ENCODE results near the gene MFGE8.

MFGE8 gene

GRCh38 chr15:88906130-88906529, 7.0 kb downstream of the MFGE8 start:
- no peak for ATAC-seq

GRCh38 chr15:88905576-88905975, 7.6 kb downstream of the MFGE8 start:
- TF ChIP-seq GLIS3 (CRISPR knock-in tag; IDR thresholded peaks at IDR 0.05) (no peak), TCF4 (CRISPR knock-in tag; IDR thresholded peaks at IDR 0.05; ENCODE audit: borderline replicate concordance) (no peak), ISL1 (CRISPR knock-in tag; IDR thresholded peaks at IDR 0.05) (no peak), POU6F1 (CRISPR knock-in tag; IDR thresholded peaks at IDR 0.05; ENCODE audit: borderline replicate concordance, low read depth) (no peak), TOX (CRISPR knock-in tag; IDR thresholded peaks at IDR 0.05; ENCODE audit: borderline replicate concordance) (no peak), PPARA (CRISPR knock-in tag; IDR thresholded peaks at IDR 0.05; ENCODE audit: borderline replicate concordance) (no peak), ZNF8 (CRISPR knock-in tag; IDR thresholded peaks at IDR 0.05) (no peak), ZFP30 (CRISPR knock-in tag; IDR thresholded peaks at IDR 0.05) (no peak), SNAI2 (CRISPR knock-in tag; IDR thresholded peaks at IDR 0.05) (no peak), BACH2 (CRISPR knock-in tag; IDR thresholded peaks at IDR 0.05; ENCODE audit: borderline replicate concordance) (no peak), ZNF565 (CRISPR knock-in tag; conservative IDR thresholded peaks at IDR 0.05; ENCODE audit: low read depth) (no peak), CSRNP3 (CRISPR knock-in tag; IDR thresholded peaks at IDR 0.05) (no peak)
- ATAC-seq = no peak

More at GRCh38 chr15:88906130-88906529, 7.0 kb downstream of the MFGE8 start:
- TF ChIP-seq CREB5 (CRISPR knock-in tag; IDR thresholded peaks at IDR 0.05; ENCODE audit: low read depth) (no peak), ESRRG (CRISPR knock-in tag; IDR thresholded peaks at IDR 0.05) (no peak), CSDC2 (CRISPR knock-in tag; IDR thresholded peaks at IDR 0.05) (no peak), ZC3H10 (CRISPR knock-in tag; IDR thresholded peaks at IDR 0.05) (no peak), ZNF565 (CRISPR knock-in tag; conservative IDR thresholded peaks at IDR 0.05; ENCODE audit: low read depth) (no peak), ZNF70 (CRISPR knock-in tag; IDR thresholded peaks at IDR 0.05) (no peak), ZNF8 (CRISPR knock-in tag; IDR thresholded peaks at IDR 0.05) (no peak), TSHZ2 (CRISPR knock-in tag; IDR thresholded peaks at IDR 0.05) (no peak), RARB (CRISPR knock-in tag; IDR thresholded peaks at IDR 0.05) (no peak), CSRNP3 (CRISPR knock-in tag; IDR thresholded peaks at IDR 0.05) (no peak)

GRCh38 chr15:88904624-88905327, 8.4 kb downstream of the MFGE8 start:
- peak; percentile 92 for ATAC-seq
- no peak for TF ChIP-seq SNAI2 (CRISPR knock-in tag; IDR thresholded peaks at IDR 0.05)
- TF ChIP-seq ARNTL (CRISPR knock-in tag; IDR thresholded peaks at IDR 0.05; ENCODE audit: borderline replicate concordance, low read depth) = no peak
- no peak for TF ChIP-seq RARB (CRISPR knock-in tag; IDR thresholded peaks at IDR 0.05)
- TF ChIP-seq TCF4 (CRISPR knock-in tag; IDR thresholded peaks at IDR 0.05; ENCODE audit: borderline replicate concordance) = no peak
- TF ChIP-seq ZC3H10 (CRISPR knock-in tag; IDR thresholded peaks at IDR 0.05) = no peak
- no peak for TF ChIP-seq OSR1 (CRISPR knock-in tag; IDR thresholded peaks at IDR 0.05)
- no peak for TF ChIP-seq ZNF70 (CRISPR knock-in tag; IDR thresholded peaks at IDR 0.05)
- TF ChIP-seq PPARA (CRISPR knock-in tag; IDR thresholded peaks at IDR 0.05; ENCODE audit: borderline replicate concordance) = no peak
- TF ChIP-seq BACH2 (CRISPR knock-in tag; IDR thresholded peaks at IDR 0.05; ENCODE audit: borderline replicate concordance) = no peak
- TF ChIP-seq ZNF565 (CRISPR knock-in tag; conservative IDR thresholded peaks at IDR 0.05; ENCODE audit: low read depth) = no peak
- no peak for TF ChIP-seq POU6F1 (CRISPR knock-in tag; IDR thresholded peaks at IDR 0.05; ENCODE audit: borderline replicate concordance, low read depth)
- no peak for TF ChIP-seq CSRNP3 (CRISPR knock-in tag; IDR thresholded peaks at IDR 0.05)
- no peak for TF ChIP-seq TOX (CRISPR knock-in tag; IDR thresholded peaks at IDR 0.05; ENCODE audit: borderline replicate concordance)
- TF ChIP-seq CSDC2 (CRISPR knock-in tag; IDR thresholded peaks at IDR 0.05) = no peak
- no peak for TF ChIP-seq ZFP30 (CRISPR knock-in tag; IDR thresholded peaks at IDR 0.05)
- TF ChIP-seq ZNF8 (CRISPR knock-in tag; IDR thresholded peaks at IDR 0.05) = no peak
- TF ChIP-seq CREB5 (CRISPR knock-in tag; IDR thresholded peaks at IDR 0.05; ENCODE audit: low read depth) = no peak

All from SK-N-SH treated with all-trans-retinoic acid at 6 μM for 48 hours (cell line).